ENCODE results near the gene MIPEP. TPM values are rescaled to one million over a fixed set of nuclear protein-coding genes. Genes with fewer than 3 reads are reported as not detected.

The MIPEP gene
- total RNA-seq, 4 donors from 2014 or later: 12.1 to 25.7 (median 19.5) TPM

- Histone ChIP-seq H3K9me3 (no peaks in the 10 kb centered on the region), H3K4me3 (no peak overlapping the region), H3K27me3 (no peaks in the 10 kb centered on the region), H3K36me3 (peaks cover 0 to 36% (median 0%) of the 10 kb centered on the region in 3 donors), H3K27ac (no peak overlapping the region), H3K4me1 (peaks cover 5 to 23% (median 6%) of the 10 kb centered on the region in 3 donors)
- 95 to 100% methylated on average over 2 of the region's 2 CpGs for WGBS, 2 donors
- no peak for TF ChIP-seq CTCF (IDR thresholded peaks at IDR 0.05)
- TF ChIP-seq POLR2A (IDR thresholded peaks at IDR 0.05): no peak
- no peak for DNase-seq
- intact Hi-C loops (cut with DNase I): loop anchor here (10.0 kb wide), 1 partner anchor 155 kb away; no protein-coding TSS in a partner anchor
Observed at GRCh38 chr13:23859904-23860303, 29.3 kb downstream of the MIPEP start.

DNA sequence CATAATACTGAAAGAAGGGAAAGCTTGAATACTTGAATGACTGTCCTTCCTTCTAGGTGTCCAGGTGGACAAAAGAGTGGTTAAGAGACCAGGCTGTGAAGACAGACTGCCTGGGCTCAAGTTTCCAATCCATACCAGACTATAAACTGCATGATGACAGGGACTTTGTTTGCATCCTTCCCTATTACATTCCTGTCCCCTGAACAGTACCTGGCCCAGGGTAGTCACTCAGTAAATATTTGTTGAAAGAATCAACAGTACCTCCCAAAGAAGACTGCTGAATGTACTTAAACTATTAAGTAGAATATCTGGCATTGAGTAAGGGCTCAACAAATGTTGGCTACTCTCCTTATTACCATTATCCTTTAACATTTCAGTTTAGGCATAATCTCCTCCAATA lies 29.7 kb downstream of the MIPEP start:
- Histone ChIP-seq H3K27ac (peak overlapping the region in 2 of 4 donors; percentile 20 to 43), H3K36me3 (peaks cover 0 to 40% (median 0%) of the 10 kb centered on the region in 3 donors), H3K4me3 (no peak overlapping the region), H3K27me3 (no peaks in the 10 kb centered on the region), H3K4me1 (peaks cover 5 to 23% (median 6%) of the 10 kb centered on the region in 3 donors), H3K9me3 (no peaks in the 10 kb centered on the region)
- intact Hi-C loops (cut with DNase I): no loop called here
- no peak for TF ChIP-seq CTCF (IDR thresholded peaks at IDR 0.05)
- TF ChIP-seq POLR2A (IDR thresholded peaks at IDR 0.05): no peak
- DNase-seq: no peak

DNA sequence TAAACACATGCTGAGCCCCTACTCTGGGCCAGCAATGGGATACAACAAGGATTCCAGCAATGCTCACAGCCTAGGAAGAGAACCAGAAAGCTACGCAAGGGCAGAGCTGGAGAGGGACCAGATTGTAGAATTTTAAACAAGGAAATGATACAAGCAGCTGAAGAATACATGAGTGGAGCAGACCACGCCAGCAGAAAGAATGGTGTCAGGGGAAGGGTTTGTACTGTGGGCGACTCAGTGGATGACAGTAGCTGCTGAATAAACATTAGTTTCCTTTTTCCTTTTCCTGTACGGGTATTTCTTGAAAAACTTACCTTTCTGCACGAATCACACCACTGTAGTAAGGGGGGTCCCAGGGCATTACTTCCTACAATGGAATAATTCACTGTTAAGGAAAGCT lies 30.7 kb downstream of the MIPEP start:
- TF ChIP-seq CTCF (IDR thresholded peaks at IDR 0.05) (no peak), POLR2A (IDR thresholded peaks at IDR 0.05) (no peak)
- peaks cover 5 to 23% (median 6%) of the 10 kb centered on the region in 3 donors for H3K4me1 ChIP-seq
- peak overlapping the region in 1 of 4 donors; percentile 43 for H3K27ac ChIP-seq
- no peak overlapping the region for H3K4me3 ChIP-seq
- H3K36me3 ChIP-seq: peaks cover 0 to 44% (median 0%) of the 10 kb centered on the region in 3 donors
- 39 to 76% methylated on average over 5 of the region's 5 CpGs for WGBS, 2 donors
- no peaks in the 10 kb centered on the region for H3K9me3 ChIP-seq
- H3K27me3 ChIP-seq: no peaks in the 10 kb centered on the region
- intact Hi-C loops (cut with DNase I): no loop called here
- DNase-seq: no peak

DNA sequence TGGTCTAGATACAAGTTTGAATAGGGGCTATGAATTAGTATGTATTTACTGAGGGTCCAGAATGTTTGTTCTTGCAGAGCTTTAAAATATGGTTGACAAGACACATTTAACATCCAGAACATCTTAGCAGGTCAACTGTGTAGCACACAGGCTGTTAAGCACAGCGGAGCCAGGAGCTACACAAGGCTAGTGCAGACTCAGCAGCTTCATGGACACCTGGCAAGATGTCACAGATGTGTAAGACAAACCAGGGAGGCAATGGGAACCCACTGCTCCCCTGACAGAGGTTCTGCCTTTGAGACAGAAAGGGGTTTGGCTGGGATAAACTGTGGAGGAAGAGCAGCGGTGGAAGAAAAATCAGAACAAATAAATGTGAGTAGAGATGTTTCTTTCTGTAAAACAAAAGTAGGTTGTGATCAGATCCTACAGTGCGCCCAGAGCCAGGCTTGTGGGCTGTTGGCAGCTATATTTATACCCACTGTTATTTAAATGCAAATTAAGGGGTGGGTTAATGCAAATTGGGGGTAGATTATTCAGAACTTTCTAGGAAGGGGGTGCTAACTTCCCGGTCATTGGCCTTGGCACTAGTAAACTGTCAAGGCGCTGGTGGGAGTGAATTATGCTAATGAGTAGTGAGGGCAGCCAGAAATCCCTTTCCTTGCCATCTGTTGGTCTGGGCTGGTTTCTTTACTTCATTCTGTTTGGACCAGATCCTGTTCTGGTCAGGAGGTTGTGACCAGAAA lies 33.0 kb downstream of the MIPEP start:
- Histone ChIP-seq H3K27me3 (no peaks in the 10 kb centered on the region), H3K36me3 (peaks cover 0 to 36% (median 0%) of the 10 kb centered on the region in 3 donors), H3K4me1 (peaks cover 0 to 19% (median 0%) of the 10 kb centered on the region in 3 donors), H3K4me3 (no peak overlapping the region), H3K27ac (no peak overlapping the region), H3K9me3 (no peaks in the 10 kb centered on the region)
- 87 to 92% methylated on average over 5 of the region's 5 CpGs for WGBS, 2 donors
- TF ChIP-seq POLR2A (IDR thresholded peaks at IDR 0.05) (no peak), CTCF (IDR thresholded peaks at IDR 0.05) (no peak)
- DNase-seq: no peak
- intact Hi-C loops (cut with DNase I): no loop called here

DNA sequence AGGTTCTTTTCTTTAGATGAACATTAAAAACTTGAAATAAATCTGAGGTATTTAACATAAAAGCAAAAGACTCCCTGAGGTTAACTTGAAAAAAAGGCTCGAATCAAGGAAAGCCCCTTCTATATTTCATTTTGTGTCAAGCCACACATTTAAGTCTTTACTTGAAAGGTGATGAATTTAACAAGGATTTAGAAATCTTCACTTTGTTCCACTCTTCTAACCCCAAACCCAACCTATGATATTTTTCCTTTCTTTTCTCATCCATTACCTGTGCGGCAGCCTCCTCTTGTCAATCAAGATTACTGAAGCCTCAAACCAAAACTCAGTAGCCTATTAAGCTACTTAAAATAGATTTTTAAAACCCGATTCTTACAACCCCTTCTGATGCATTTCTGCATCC lies 33.8 kb downstream of the MIPEP start:
- Histone ChIP-seq H3K9me3 (no peaks in the 10 kb centered on the region), H3K36me3 (peaks cover 0 to 32% (median 0%) of the 10 kb centered on the region in 3 donors), H3K4me1 (peaks cover 0 to 27% (median 0%) of the 10 kb centered on the region in 3 donors), H3K4me3 (no peak overlapping the region), H3K27me3 (no peaks in the 10 kb centered on the region), H3K27ac (no peak overlapping the region)
- intact Hi-C loops (cut with DNase I): no loop called here
- DNase-seq: no peak
- no peak for TF ChIP-seq POLR2A (IDR thresholded peaks at IDR 0.05)
- TF ChIP-seq CTCF (IDR thresholded peaks at IDR 0.05): no peak
- WGBS, 2 donors: 86 to 89% methylated on average over 3 of the region's 3 CpGs

All from esophagus squamous epithelium (tissue), 5 donors.